A204.1 (cell line): ENCODE results near the gene NT5C2.

Source experiments
- FAIRE-seq: peaks from 2 replicates; lab custom pipeline; 2012; peaks lifted over from hg19 to GRCh38; lab: Jason Lieb, UNC

Gene NT5C2

GRCh38 chr10:103054621-103055020 is 138.5 kb downstream of the NT5C2 start:
- no peak for FAIRE-seq

GRCh38 chr10:103053659-103054581 is 139.2 kb downstream of the NT5C2 start:
- FAIRE-seq = peak; percentile 90

- FAIRE-seq = no peak
Measured at GRCh38 chr10:103049237-103049636, 143.8 kb downstream of the NT5C2 start.

- no peak for FAIRE-seq
Measured at GRCh38 chr10:103047381-103047780, 145.7 kb downstream of the NT5C2 start.

GRCh38 chr10:103045961-103046360 is 147.1 kb downstream of the NT5C2 start:
- FAIRE-seq = no peak

- no peak for FAIRE-seq
Measured at GRCh38 chr10:103044942-103045489, 148.1 kb downstream of the NT5C2 start.

GRCh38 chr10:103042908-103043307 is 150.2 kb downstream of the NT5C2 start:
- no peak for FAIRE-seq

GRCh38 chr10:103042129-103042528 is 150.9 kb downstream of the NT5C2 start:
- FAIRE-seq = no peak

- no peak for FAIRE-seq
Measured at GRCh38 chr10:103041391-103041790, 151.7 kb downstream of the NT5C2 start.

GRCh38 chr10:103040418-103040817 is 152.7 kb downstream of the NT5C2 start:
- no peak for FAIRE-seq

- no peak for FAIRE-seq
Measured at GRCh38 chr10:103038570-103038969, 154.5 kb downstream of the NT5C2 start.
